ENCODE data around the gene SMYD2. TPM values are rescaled to one million over a fixed set of nuclear protein-coding genes. Genes with fewer than 3 reads are reported as not detected.
A peak's percentile ranks its signal among the peaks of the same experiment; 100 is the strongest.

SMYD2 gene
- total RNA-seq, 1 experiment from 2014 or later = 27.2 TPM

- CTCF ChIA-PET = interaction anchor here (1.5 kb wide), 1 partner anchor 9 kb away, joined by 3 read pairs; no protein-coding TSS in a partner anchor
- DNase-seq (ENCODE audit: low read depth, low spot score) (no peak), ATAC-seq (peak; percentile 67)
- 0 out of 2 replicates have a peak overlapping the region, but pooled peaks have one; percentile 21 for H3K4me2 ChIP-seq (ENCODE audit: low read length)
- intact Hi-C loops (cut with micrococcal nuclease) = no loop called here
- POLR2A ChIA-PET = no interaction called here
- BruUV-seq (replicated peaks) = no TSS peak
- peaks cover 15 to 24% of the 10 kb centered on the region in 2 experiments for H3K4me1 ChIP-seq (ENCODE audit: control insufficient read depth in 1 of 2, insufficient read depth in 2 of 2, low read length in 2 of 2)
- H3K27ac ChIP-seq (ENCODE audit: low read depth, low read length) = peak overlapping the region; percentile 46
- H3K79me2 ChIP-seq (ENCODE audit: insufficient read depth, low read length) = no peaks in the 10 kb centered on the region
- RAD21 ChIA-PET (ENCODE audit: low non-redundant PET in 1 of 2, low total read pairs in 2 of 2, uncharacterized antibody in 2 of 2, unreplicated experiment in 2 of 2) = no interaction called here
- H3K36me3 ChIP-seq (ENCODE audit: control insufficient read depth in 1 of 2, insufficient read depth in 2 of 2, low read length in 2 of 2) = peaks cover 2 to 18% of the 10 kb centered on the region in 2 experiments; a peak in 2 of 4 replicates
- no peaks in the 10 kb centered on the region for H3K27me3 ChIP-seq (ENCODE audit: insufficient read depth, low read length)
- H3K9me2 ChIP-seq (ENCODE audit: insufficient read depth) = no peaks in the 10 kb centered on the region
- H2AFZ ChIP-seq (ENCODE audit: low read depth, low read length, poor library complexity, severe bottlenecking) = no peak overlapping the region
- TF ChIP-seq SIN3A (IDR thresholded peaks at IDR 0.05; ENCODE audit: low read depth) = no peak
- no peak for TF ChIP-seq ZBTB33 (IDR thresholded peaks at IDR 0.05; ENCODE audit: extremely low read depth, insufficient replicate concordance, low read length)
- TF ChIP-seq CEBPB (IDR thresholded peaks at IDR 0.05; ENCODE audit: low read depth) = no peak
- TF ChIP-seq TCF7L2 (IDR thresholded peaks at IDR 0.05; ENCODE audit: borderline replicate concordance, extremely low read depth, insufficient read depth, insufficient read length) = no peak
- TF ChIP-seq FOSL1 (IDR thresholded peaks at IDR 0.05; ENCODE audit: low read depth) = no peak
- TF ChIP-seq YY1 (IDR thresholded peaks at IDR 0.05; ENCODE audit: extremely low read depth, insufficient replicate concordance, low read depth, low read length) = no peak
- TF ChIP-seq ZNF274 (IDR thresholded peaks at IDR 0.05; ENCODE audit: low read depth, low read length) = no peak
- no peak for TF ChIP-seq POLR2A (IDR thresholded peaks at IDR 0.05; ENCODE audit: borderline replicate concordance, extremely low read depth, insufficient read depth, insufficient read length)
- TF ChIP-seq, protein P1, sequence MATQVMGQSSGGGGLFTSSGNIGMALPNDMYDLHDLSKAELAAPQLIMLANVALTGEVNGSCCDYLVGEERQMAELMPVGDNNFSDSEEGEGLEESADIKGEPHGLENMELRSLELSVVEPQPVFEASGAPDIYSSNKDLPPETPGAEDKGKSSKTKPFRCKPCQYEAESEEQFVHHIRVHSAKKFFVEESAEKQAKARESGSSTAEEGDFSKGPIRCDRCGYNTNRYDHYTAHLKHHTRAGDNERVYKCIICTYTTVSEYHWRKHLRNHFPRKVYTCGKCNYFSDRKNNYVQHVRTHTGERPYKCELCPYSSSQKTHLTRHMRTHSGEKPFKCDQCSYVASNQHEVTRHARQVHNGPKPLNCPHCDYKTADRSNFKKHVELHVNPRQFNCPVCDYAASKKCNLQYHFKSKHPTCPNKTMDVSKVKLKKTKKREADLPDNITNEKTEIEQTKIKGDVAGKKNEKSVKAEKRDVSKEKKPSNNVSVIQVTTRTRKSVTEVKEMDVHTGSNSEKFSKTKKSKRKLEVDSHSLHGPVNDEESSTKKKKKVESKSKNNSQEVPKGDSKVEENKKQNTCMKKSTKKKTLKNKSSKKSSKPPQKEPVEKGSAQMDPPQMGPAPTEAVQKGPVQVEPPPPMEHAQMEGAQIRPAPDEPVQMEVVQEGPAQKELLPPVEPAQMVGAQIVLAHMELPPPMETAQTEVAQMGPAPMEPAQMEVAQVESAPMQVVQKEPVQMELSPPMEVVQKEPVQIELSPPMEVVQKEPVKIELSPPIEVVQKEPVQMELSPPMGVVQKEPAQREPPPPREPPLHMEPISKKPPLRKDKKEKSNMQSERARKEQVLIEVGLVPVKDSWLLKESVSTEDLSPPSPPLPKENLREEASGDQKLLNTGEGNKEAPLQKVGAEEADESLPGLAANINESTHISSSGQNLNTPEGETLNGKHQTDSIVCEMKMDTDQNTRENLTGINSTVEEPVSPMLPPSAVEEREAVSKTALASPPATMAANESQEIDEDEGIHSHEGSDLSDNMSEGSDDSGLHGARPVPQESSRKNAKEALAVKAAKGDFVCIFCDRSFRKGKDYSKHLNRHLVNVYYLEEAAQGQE (IDR thresholded peaks at IDR 0.05; ENCODE audit: low read depth) = no peak
- no peak for TF ChIP-seq CBX3 (IDR thresholded peaks at IDR 0.05; ENCODE audit: low read depth)
- no peak for TF ChIP-seq POLR2AphosphoS5 (IDR thresholded peaks at IDR 0.05; ENCODE audit: low read depth, low read length)
- no peak for TF ChIP-seq RAD21 (IDR thresholded peaks at IDR 0.05; ENCODE audit: low read depth)
- no peak for TF ChIP-seq SP1 (IDR thresholded peaks at IDR 0.05; ENCODE audit: low read depth)
- no peak for TF ChIP-seq ATF3 (IDR thresholded peaks at IDR 0.05)
- H3K4me3 ChIP-seq (replicated peaks in 1 of 2; ENCODE audit: low read depth in 1 of 2, low read length in 2 of 2) = no peak overlapping the region
- H3K9me3 ChIP-seq (ENCODE audit: control insufficient read depth in 1 of 2, insufficient read depth in 1 of 2, low read depth in 1 of 2, low read length in 2 of 2) = no peaks in the 10 kb centered on the region
- H3K9ac ChIP-seq (ENCODE audit: low read length) = no peak overlapping the region
- no peaks in the 10 kb centered on the region for H4K20me1 ChIP-seq (ENCODE audit: insufficient read depth)
Measured at GRCh38 chr1:214380396-214380795, 99.4 kb downstream of the SMYD2 start.
